Islet of Langerhans (tissue), 1 donor: ENCODE measurements around the gene HEATR9.

Source experiments
- FAIRE-seq: peaks from one replicate; lab custom pipeline; 2011; peaks lifted over from hg19 to GRCh38; lab: Jason Lieb, UNC

HEATR9 gene

GRCh38 chr17:35808240-35808961 is 60.3 kb downstream of the HEATR9 start:
- FAIRE-seq: no peak

GRCh38 chr17:35807371-35808144 is 61.1 kb downstream of the HEATR9 start:
- FAIRE-seq: no peak
